ENCODE results near the gene SSH2. TPM values are rescaled to one million over a fixed set of nuclear protein-coding genes. Genes with fewer than 3 reads are reported as not detected.
A peak's percentile ranks its signal among the peaks of the same experiment; 100 is the strongest.

Gene SSH2
- total RNA-seq, 8 experiments from 2014 or later, result 12.4 to 80.9 (median 16.0) TPM

DNA sequence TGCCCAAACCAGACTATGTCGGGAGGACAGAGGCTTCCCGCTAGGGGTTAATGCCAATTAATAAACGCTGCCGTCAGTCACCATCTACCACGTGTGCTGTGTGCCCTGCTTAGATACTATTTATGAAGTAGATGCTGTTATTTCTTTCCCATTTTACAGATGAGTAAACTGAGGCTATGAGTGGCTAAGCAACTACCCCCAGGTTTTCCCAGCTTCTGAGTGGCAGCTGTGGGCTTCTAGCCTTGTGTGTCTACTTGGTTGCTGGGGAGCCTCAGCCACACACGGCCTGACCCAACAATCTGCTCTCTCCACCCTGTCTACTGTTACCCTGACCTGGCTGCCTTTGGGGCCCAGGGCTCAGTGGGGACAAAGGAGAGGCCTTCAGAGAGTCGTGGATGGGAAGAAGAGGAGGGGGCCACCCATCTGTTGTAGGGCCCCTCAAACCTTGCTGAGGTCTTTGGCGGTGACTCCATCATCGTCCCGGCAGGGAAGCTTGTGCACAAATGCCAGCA is 347.7 kb downstream of the SSH2 start:
- in situ Hi-C loops (cut with MboI; ENCODE audit: low pct_unique_long_range_greater_than_20kb in 2 of 9, low sequenced_read_pairs in 9 of 9, unreplicated experiment in 9 of 9), result no loop called here
- Histone ChIP-seq H3K4me3 (no peak overlapping the region), H3K4me1 (replicated peaks in 1 of 2) (peaks cover 20 to 27% of the 10 kb centered on the region in 2 donors), H3K27ac (no peak overlapping the region)
- 48 to 88% (median 80%) methylated on average over 1 to 6 of the region's 10 CpGs; no CpG with 5 or more reads in 5 of the 10 experiments for WGBS, 10 experiments
- no peak for ATAC-seq (replicated peaks in 6 of 8)

DNA sequence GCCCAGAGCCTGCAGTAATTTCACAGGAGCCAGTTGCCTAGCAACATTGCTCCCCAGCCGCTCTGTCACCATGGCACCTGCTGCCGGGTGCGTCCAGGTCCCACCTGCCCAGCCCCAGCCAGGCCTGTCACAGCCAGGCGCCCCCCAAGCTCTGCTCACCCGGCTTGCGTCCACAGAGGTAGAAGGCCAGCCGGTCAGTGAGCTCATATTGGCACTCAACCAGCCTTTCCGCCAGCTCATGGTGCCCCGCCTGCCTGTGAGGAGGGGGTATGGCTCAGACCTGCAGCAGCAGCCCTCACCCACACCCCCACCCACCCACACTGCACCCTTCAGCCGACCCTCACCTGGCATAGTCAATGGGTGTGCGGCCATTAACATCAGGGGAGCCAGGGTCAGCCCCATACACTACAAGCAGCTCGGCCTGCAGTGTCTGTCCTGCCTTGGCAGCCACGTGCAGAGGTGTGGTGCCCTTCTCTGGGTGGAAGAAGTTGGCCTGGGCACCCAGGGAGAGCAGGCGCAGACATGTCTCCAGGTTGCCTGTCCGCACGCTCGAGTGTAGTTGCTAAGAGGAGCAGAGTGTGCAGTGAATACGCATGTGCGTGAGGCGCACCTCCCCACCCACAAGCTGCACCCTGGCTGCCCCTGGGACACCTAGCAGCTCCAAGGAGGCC is 348.3 kb downstream of the SSH2 start:
- Histone ChIP-seq H3K27ac (no peak overlapping the region), H3K4me1 (replicated peaks in 1 of 2) (peaks cover 20 to 27% of the 10 kb centered on the region in 2 donors), H3K4me3 (no peak overlapping the region)
- 80 to 100% (median 80%) methylated on average over 1 to 3 of the region's 20 CpGs; no CpG with 5 or more reads in 7 of the 10 experiments for WGBS, 10 experiments
- ATAC-seq (replicated peaks in 6 of 8), result peak in 5 of 8 experiments; percentile 16 to 49 (median 33)
- in situ Hi-C loops (cut with MboI; ENCODE audit: low pct_unique_long_range_greater_than_20kb in 2 of 9, low sequenced_read_pairs in 9 of 9, unreplicated experiment in 9 of 9), result no loop called here

DNA sequence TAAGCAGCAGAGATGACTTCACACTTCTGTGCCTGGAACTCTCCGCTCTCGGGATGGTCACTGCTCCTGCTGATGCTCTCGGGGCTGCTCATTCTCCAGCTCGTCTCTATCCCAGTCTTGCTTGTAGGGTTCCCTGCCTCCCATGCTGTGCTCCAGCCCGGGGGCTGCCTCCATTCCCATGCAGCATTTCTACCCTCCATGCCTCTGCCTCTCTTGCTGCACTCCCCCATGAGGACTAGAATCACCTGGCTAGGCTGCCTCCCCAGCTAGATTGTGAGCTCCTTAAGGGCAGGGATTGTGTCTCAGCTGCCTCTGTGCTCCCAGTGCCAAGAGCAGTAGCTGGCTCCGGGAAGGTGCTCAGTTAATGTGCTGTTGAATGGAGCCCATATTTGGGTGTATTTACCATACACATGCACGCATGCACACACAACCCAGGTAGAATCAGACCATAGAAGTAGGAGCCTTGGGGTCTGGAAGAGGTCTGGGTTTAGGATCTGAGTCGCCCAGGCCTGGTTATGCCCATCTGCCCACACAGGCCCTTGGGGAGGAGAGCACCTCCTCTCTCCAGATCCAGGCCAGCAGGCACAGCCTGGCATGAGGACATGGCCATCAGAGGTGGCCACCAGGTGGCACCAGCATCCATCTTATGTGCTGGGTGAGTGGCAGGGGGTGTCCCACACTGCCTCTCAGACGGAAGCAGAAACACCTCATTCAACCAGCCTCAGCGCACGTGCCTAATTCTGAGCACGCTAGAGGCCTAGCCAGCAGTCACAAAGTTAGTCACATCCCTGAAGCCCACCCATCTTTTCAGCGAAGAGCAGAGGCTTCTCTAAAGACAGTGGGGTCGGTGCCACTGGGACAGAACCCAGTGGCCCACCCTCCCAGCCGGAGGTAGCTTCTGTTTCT is 349.9 kb downstream of the SSH2 start:
- in situ Hi-C loops (cut with MboI; ENCODE audit: low pct_unique_long_range_greater_than_20kb in 2 of 9, low sequenced_read_pairs in 9 of 9, unreplicated experiment in 9 of 9), result no loop called here
- no peak overlapping the region for H3K4me3 ChIP-seq
- ATAC-seq (replicated peaks in 6 of 8), result peak; percentile 73 to 98 (median 83)

DNA sequence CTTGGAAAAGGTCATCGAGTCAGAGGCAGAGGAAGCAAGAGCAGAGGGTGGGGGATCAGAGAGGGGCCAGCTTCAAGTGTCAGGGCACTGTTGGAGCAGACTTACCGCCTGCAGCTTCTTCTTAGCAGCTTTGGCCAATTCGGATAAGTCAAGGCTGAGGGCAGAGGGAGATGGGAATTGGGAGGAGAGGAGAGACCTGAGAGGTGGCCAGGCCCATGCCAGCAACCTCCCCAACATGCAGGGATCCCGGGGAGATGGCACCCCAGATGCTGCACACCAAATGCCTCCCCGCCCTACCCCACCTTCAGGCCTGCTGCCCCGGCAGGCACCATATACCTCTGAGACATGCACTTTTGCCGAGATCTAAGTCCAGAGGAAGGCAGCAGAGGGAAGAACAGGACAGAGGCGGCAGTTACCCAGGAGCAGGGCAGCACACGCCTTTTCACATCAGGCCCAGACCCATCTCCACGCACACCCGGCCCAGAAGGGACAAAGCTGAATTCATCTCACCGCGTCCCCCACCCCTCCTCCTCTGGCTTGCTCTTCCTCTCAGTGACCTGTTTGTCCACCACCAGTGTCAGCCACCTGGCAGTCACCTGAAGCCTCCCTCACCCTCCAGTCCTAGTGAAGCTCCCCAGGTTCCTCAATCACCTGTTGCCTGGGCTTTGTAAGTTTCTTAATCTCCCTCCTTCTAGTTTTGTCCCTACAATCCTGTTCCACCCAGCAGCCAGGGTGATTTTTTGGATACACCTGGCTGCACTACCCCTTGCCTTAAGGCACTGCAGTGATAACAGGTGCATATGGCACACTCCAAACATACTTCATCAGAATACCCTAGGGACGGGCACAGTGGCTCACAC is 351.2 kb downstream of the SSH2 start:
- in situ Hi-C loops (cut with MboI; ENCODE audit: low pct_unique_long_range_greater_than_20kb in 2 of 9, low sequenced_read_pairs in 9 of 9, unreplicated experiment in 9 of 9), result no loop called here
- no peak overlapping the region for H3K27ac ChIP-seq
- H3K4me3 ChIP-seq, result no peak overlapping the region
- 60 to 100% (median 100%) methylated on average over 2 to 5 of the region's 14 CpGs; no CpG with 5 or more reads in 5 of the 10 experiments for WGBS, 10 experiments
- no peak for ATAC-seq (replicated peaks in 6 of 8)
- peaks cover 11 to 12% of the 10 kb centered on the region in 2 donors for H3K4me1 ChIP-seq (replicated peaks in 1 of 2)

More for the DNA sequence above, 349.9 kb downstream of the SSH2 start:
- WGBS, 10 experiments, result 40 to 100% (median 100%) methylated on average over 1 to 5 of the region's 15 CpGs; no CpG with 5 or more reads in 3 of the 10 experiments
- peaks cover 20 to 25% of the 10 kb centered on the region in 2 donors for H3K4me1 ChIP-seq (replicated peaks in 1 of 2)
- no peak overlapping the region for H3K27ac ChIP-seq

DNA sequence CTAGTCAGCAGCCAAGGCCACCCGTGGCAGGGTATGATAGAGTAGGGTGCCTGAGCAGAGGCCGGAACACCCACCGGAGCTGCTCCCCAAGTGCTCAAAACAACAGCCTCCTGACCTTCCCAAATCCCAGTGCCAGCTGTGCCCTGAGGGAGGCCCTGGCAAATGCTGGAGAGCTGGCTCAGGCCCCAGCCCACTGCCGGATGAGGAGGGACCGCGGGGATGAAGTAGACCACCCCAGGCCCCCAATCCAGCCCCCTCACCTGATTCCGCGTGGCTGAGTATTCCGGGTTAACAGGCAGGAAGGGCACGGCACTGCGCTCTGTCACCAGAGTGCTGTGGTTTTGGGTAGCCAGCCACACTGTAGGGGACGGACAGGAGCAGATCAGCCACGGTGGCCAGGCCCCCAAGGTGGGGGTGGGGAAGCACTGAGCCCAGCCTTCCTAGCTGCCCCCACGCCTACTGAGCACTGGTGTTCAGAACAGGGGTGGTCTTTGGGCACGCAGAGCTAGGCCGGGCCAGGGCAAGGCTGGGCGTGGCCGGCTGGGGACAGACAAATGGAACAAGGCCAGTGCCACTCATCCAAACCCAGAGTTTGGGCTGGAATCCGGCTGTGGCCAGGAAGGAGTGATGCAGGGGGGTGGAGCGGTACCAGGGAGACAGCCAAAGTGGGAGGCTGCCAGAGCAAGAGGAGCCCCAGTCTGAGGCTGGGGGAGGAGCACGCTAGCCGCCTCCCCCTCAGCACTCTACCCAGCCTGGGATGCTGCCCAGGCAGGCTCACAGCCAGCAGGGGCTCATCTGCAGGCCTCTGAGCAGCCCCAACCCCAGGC is 352.4 kb downstream of the SSH2 start:
- WGBS, 10 experiments, result 50 to 100% (median 77%) methylated on average over 1 to 10 of the region's 22 CpGs; no CpG with 5 or more reads in 4 of the 10 experiments
- Histone ChIP-seq H3K4me1 (replicated peaks in 1 of 2) (peaks cover 14 to 17% of the 10 kb centered on the region in 2 donors), H3K4me3 (no peak overlapping the region), H3K27ac (no peak overlapping the region)
- in situ Hi-C loops (cut with MboI; ENCODE audit: low pct_unique_long_range_greater_than_20kb in 2 of 9, low sequenced_read_pairs in 9 of 9, unreplicated experiment in 9 of 9), result no loop called here
- ATAC-seq (replicated peaks in 6 of 8), result peak in 1 of 8 experiments; percentile 36

DNA sequence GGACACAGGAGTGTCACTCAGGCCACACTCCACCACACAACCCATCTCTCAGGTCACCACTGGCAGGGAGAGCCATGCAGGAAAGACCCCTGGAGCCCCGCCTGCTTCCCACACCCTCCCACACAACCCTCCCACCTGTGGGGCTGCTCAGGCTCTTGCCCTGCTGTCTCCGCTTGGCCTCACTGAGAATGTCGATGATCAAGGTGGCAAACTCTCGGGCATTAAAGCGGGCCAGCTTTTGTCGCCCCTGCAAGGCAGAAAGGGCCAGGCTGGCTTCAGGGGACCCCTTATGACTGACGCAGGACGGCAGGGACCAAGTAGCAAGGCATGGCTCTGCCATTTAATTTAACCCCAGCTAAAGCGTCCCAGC is 353.0 kb downstream of the SSH2 start:
- no peak for ATAC-seq (replicated peaks in 6 of 8)
- Histone ChIP-seq H3K27ac (no peak overlapping the region), H3K4me1 (replicated peaks in 1 of 2) (peaks cover 18 to 23% of the 10 kb centered on the region in 2 donors), H3K4me3 (no peak overlapping the region)
- in situ Hi-C loops (cut with MboI; ENCODE audit: low pct_unique_long_range_greater_than_20kb in 2 of 9, low sequenced_read_pairs in 9 of 9, unreplicated experiment in 9 of 9), result no loop called here
- 83 to 100% (median 100%) methylated on average over 1 to 4 of the region's 9 CpGs; no CpG with 5 or more reads in 4 of the 10 experiments for WGBS, 10 experiments

DNA sequence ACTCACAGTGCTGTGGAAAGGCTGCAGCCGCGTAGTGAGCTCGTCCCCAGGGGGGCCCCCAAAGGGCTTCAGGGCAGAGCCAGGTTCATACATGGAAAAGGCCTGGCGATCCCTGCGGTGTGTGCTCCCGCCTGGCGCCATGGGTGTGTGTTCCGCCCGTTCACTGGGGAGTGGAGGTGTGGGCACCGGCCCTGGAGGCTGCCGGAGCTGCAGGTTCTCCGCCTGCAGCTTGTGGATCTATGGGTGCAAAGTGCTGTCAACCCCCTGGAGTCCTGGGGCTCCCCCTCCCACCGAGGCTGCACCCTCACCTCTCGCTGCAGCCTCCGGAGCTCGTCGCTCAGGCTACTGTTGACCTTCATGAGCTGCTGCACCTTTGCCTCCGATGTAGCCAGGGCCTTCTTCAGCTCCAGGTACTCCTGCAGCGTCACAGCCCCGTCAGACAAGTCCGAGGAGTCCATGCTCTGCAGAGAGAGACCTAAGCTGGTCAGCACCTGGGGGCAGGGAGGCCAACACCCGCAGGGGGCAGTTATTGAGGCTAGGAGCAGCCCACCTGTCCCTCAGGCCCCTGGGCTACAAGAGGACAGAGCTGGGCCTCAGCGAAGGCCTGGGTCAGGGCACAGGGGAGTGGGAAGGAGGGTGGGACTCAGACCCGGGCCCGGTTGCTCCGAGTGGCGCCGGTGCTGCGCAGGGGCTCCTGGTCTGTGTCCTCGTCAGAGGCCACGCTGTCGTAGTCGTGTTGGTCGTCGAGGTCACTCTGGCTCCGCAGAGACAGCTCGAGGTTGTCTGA is 353.6 kb downstream of the SSH2 start:
- peaks cover 13 to 18% of the 10 kb centered on the region in 2 donors for H3K4me1 ChIP-seq (replicated peaks in 1 of 2)
- H3K27ac ChIP-seq, result no peak overlapping the region
- in situ Hi-C loops (cut with MboI; ENCODE audit: low pct_unique_long_range_greater_than_20kb in 2 of 9, low sequenced_read_pairs in 9 of 9, unreplicated experiment in 9 of 9), result no loop called here
- no peak for ATAC-seq (replicated peaks in 6 of 8)
- 67 to 100% (median 92%) methylated on average over 2 to 5 of the region's 37 CpGs; no CpG with 5 or more reads in 5 of the 10 experiments for WGBS, 10 experiments
- no peak overlapping the region for H3K4me3 ChIP-seq

Other genes starting within 250 kb of the SSH2 start
- under 1 TPM in 7 of 8 experiments, not detected in 1; 0.14 to 0.96 (median 0.81) TPM for gene EFCAB5, start 11.4 kb upstream of the SSH2 start, total RNA-seq
- 10 to 100 TPM in 6 of 8 experiments, 1 to 10 TPM in 2; 6.3 to 48.1 (median 17.3) TPM for gene NSRP1, start 186.6 kb upstream of the SSH2 start, total RNA-seq

Measured in motor neuron (in vitro differentiated cells).